Measurements from ENCODE around the gene SLC38A8. TPM values are rescaled to one million over a fixed set of nuclear protein-coding genes. Genes with fewer than 3 reads are reported as not detected.

Gene SLC38A8
- total RNA-seq, 2 donors from 2014 or later: not detected

GRCh38 chr16:83996481-83997252, 45.9 kb downstream of the SLC38A8 start:
- DNase-seq (ENCODE audit: low spot score): no peak
- H3K9me3 ChIP-seq: no peaks in the 10 kb centered on the region
- H3K36me3 ChIP-seq: no peaks in the 10 kb centered on the region
- TF ChIP-seq CTCF (IDR thresholded peaks at IDR 0.05): no peak
- H3K4me1 ChIP-seq: peaks cover 0 to 23% of the 10 kb centered on the region in 2 donors
- H3K27me3 ChIP-seq: no peaks in the 10 kb centered on the region
- H3K4me3 ChIP-seq: no peak overlapping the region
- H3K27ac ChIP-seq: no peak overlapping the region

GRCh38 chr16:83995754-83996153, 46.8 kb downstream of the SLC38A8 start:
- no peaks in the 10 kb centered on the region for H3K36me3 ChIP-seq
- H3K27me3 ChIP-seq: no peaks in the 10 kb centered on the region
- no peak for DNase-seq (ENCODE audit: low spot score)
- TF ChIP-seq CTCF (IDR thresholded peaks at IDR 0.05): no peak
- no peak overlapping the region for H3K4me3 ChIP-seq
- no peak overlapping the region for H3K27ac ChIP-seq
- H3K9me3 ChIP-seq: no peaks in the 10 kb centered on the region
- H3K4me1 ChIP-seq: peaks cover 0 to 23% of the 10 kb centered on the region in 2 donors

GRCh38 chr16:83994703-83995102, 47.9 kb downstream of the SLC38A8 start:
- Histone ChIP-seq H3K4me3 (no peak overlapping the region), H3K4me1 (peaks cover 0 to 23% of the 10 kb centered on the region in 2 donors), H3K36me3 (no peaks in the 10 kb centered on the region), H3K27me3 (no peaks in the 10 kb centered on the region), H3K9me3 (no peaks in the 10 kb centered on the region), H3K27ac (no peak overlapping the region)
- no peak for DNase-seq (ENCODE audit: low spot score)
- no peak for TF ChIP-seq CTCF (IDR thresholded peaks at IDR 0.05)

GRCh38 chr16:83994087-83994486, 48.5 kb downstream of the SLC38A8 start:
- TF ChIP-seq CTCF (IDR thresholded peaks at IDR 0.05): no peak
- no peak for DNase-seq (ENCODE audit: low spot score)

GRCh38 chr16:83992624-83993023, 50.0 kb downstream of the SLC38A8 start:
- Histone ChIP-seq H3K36me3 (no peaks in the 10 kb centered on the region), H3K9me3 (no peaks in the 10 kb centered on the region), H3K4me3 (no peak overlapping the region), H3K27ac (peak overlapping the region; percentile 5 to 48), H3K4me1 (peaks cover 0 to 23% of the 10 kb centered on the region in 2 donors), H3K27me3 (no peaks in the 10 kb centered on the region)
- no peak for DNase-seq (ENCODE audit: low spot score)
- no peak for TF ChIP-seq CTCF (IDR thresholded peaks at IDR 0.05)

More at GRCh38 chr16:83994087-83994486, 48.5 kb downstream of the SLC38A8 start:
- Histone ChIP-seq H3K9me3 (no peaks in the 10 kb centered on the region), H3K4me1 (peaks cover 0 to 23% of the 10 kb centered on the region in 2 donors), H3K27me3 (no peaks in the 10 kb centered on the region), H3K36me3 (no peaks in the 10 kb centered on the region), H3K27ac (no peak overlapping the region), H3K4me3 (no peak overlapping the region)

All from right atrium auricular region (tissue), 2 donors.